PC-9 (cell line): ENCODE data around the gene HCN1. TPM values are rescaled to one million over a fixed set of nuclear protein-coding genes. Genes with fewer than 3 reads are reported as not detected.

ENCODE experiments used
- BruUV-seq: library from RNA; stranded (reverse); fragments of 400-500 nt; replicated peaks from 2 replicates; lab custom pipeline; 2021; lab: Mats Ljungman, UMichigan
- CTCF ChIA-PET: fragments of 300-600 bp; sonication (Branson Sonifier 250); formaldehyde crosslinking; loops from one replicate; lab custom pipeline; 2022; ENCODE audit warnings: antibody characterized with exemption; lab: Charles Lee
- POLR2A ChIA-PET: fragments of 300-600 bp; sonication (Branson Sonifier 250); formaldehyde crosslinking; loops from one replicate; lab custom pipeline; 2022; ENCODE audit warnings: antibody characterized with exemption; ENCODE audit not compliant: unreplicated experiment; lab: Charles Lee
- DNase-seq, 2 experiments: peaks; one replicate each; pipeline versions ENCODE4 v3.0.0 to v3.0.0-alpha.2; 2015 to 2022; ENCODE audit warnings: mixed read lengths in 1 of 2
- H2AFZ ChIP-seq: fragments of 200-600 bp; sonication (generic); 2 replicates; pipeline ENCODE4 v1.8.1; 2017; ENCODE audit warnings: antibody characterized with exemption
- H3F3A ChIP-seq: fragments of 200-600 bp; sonication (generic); 2 replicates; pipeline ENCODE4 v1.8.1; 2017; ENCODE audit warnings: antibody characterized with exemption, mild to moderate bottlenecking, low read depth; ENCODE audit not compliant: insufficient read depth
- H3K27ac ChIP-seq: fragments of 200-600 bp; sonication (generic); 2 replicates; pipeline ENCODE4 v1.6.1; 2016; ENCODE audit warnings: mixed run types
- H3K27me3 ChIP-seq: fragments of 200-600 bp; sonication (generic); 2 replicates; pipeline ENCODE4 v1.6.1; 2016; ENCODE audit warnings: low read depth, mixed run types; ENCODE audit not compliant: insufficient read depth
- H3K36me3 ChIP-seq: fragments of 200-600 bp; sonication (generic); 2 replicates; pipeline ENCODE4 v1.6.1; 2016; ENCODE audit warnings: low read depth, mixed run types
- H3K4me1 ChIP-seq: fragments of 200-600 bp; sonication (generic); replicated peaks from 2 replicates; pipeline ENCODE4 v1.6.1; 2016; ENCODE audit warnings: mixed run types; ENCODE audit not compliant: insufficient read depth
- H3K4me2 ChIP-seq: fragments of 200-600 bp; sonication (generic); 2 replicates; pipeline ENCODE4 v1.6.1; 2017; ENCODE audit warnings: mixed run types
- H3K4me3 ChIP-seq: fragments of 200-600 bp; sonication (generic); 2 replicates; pipeline ENCODE4 v1.6.1; 2016; ENCODE audit warnings: mixed run types
- H3K79me2 ChIP-seq: fragments of 200-600 bp; sonication (generic); 2 replicates; pipeline ENCODE4 v1.6.1; 2017; ENCODE audit warnings: low read depth, mixed run types
- H3K9me2 ChIP-seq: fragments of 200-600 bp; sonication (generic); 2 replicates; pipeline ENCODE4 v1.8.1; 2017; ENCODE audit warnings: mild to moderate bottlenecking; ENCODE audit not compliant: insufficient read depth
- H3K9me3 ChIP-seq: fragments of 200-600 bp; sonication (generic); 2 replicates; pipeline ENCODE4 v1.8.1; 2016; ENCODE audit warnings: low read depth; ENCODE audit not compliant: insufficient read depth
- H4K20me1 ChIP-seq: fragments of 200-600 bp; sonication (generic); 2 replicates; pipeline ENCODE4 v1.8.1; 2017; ENCODE audit not compliant: insufficient read depth
- EZH2 ChIP-seq: fragments of 200-600 bp; sonication (generic); IDR thresholded peaks from 2 replicates; pipeline ENCODE4 v1.8.0; 2017; ENCODE audit warnings: antibody characterized with exemption, low read depth
- intact Hi-C: fragments of 100-400 bp; cut with micrococcal nuclease; formaldehyde crosslinking; loops from one replicate; pipeline ENCODE4 v1.10.0; 2022; ENCODE audit not compliant: unreplicated experiment
- total RNA-seq: library from RNA; stranded (reverse); gene quantifications from 2 replicates; pipeline ENCODE4 v1.2.3, GENCODE V29; 2021
- TF ChIP-seq, protein P1 (sequence below): fragments of 200-600 bp; sonication (generic); conservative IDR thresholded peaks from 2 replicates; pipeline ENCODE4 v1.6.1; 2017; ENCODE audit warnings: mixed run types, antibody characterized with exemption, mild to moderate bottlenecking, moderate library complexity

Gene HCN1
- total RNA-seq, 1 experiment from 2014 or later, result not detected

DNA sequence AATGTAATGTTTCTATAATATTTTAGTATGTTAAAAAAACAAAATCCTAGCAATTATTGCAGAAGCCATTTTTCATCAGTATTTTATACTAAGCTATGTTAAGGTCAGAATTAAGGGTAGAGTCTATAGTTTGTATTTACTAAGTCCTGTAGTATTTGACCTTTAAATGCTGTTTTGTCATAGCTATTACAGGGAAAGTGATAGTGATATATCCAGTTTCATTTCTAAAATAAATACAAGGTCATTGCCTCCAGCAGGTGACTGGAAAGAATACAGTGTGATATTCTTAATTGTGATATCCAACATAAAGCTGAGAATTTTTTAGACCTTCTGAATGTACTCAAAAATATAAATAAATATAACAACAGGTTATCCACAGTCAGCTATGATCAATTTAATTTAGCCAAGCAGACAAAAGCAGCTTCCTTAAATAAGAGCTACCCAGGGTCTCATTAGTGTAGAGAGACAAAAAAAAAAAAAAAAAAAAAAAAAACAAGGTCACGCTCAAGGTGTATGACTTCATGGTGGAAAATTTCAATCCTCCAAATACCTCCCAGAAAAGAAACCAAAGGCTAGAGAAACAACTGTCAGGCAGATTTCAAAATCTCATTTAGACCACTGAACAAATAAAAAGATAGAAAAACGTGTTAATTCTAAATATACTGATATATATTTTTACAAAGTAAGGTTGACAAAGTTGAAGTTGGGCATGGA, 278.7 kb downstream of the HCN1 start:
- no peaks in the 10 kb centered on the region for H3K9me3 ChIP-seq
- H3K4me3 ChIP-seq, result no peak overlapping the region
- intact Hi-C loops, result no loop called here
- TF ChIP-seq, protein P1, sequence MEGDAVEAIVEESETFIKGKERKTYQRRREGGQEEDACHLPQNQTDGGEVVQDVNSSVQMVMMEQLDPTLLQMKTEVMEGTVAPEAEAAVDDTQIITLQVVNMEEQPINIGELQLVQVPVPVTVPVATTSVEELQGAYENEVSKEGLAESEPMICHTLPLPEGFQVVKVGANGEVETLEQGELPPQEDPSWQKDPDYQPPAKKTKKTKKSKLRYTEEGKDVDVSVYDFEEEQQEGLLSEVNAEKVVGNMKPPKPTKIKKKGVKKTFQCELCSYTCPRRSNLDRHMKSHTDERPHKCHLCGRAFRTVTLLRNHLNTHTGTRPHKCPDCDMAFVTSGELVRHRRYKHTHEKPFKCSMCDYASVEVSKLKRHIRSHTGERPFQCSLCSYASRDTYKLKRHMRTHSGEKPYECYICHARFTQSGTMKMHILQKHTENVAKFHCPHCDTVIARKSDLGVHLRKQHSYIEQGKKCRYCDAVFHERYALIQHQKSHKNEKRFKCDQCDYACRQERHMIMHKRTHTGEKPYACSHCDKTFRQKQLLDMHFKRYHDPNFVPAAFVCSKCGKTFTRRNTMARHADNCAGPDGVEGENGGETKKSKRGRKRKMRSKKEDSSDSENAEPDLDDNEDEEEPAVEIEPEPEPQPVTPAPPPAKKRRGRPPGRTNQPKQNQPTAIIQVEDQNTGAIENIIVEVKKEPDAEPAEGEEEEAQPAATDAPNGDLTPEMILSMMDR, result no peak
- TF ChIP-seq EZH2, result no peak
- ChIA-PET POLR2A (no interaction called here), CTCF (no interaction called here)
- H3K9me2 ChIP-seq, result no peaks in the 10 kb centered on the region
- H3K79me2 ChIP-seq, result no peaks in the 10 kb centered on the region
- no peaks in the 10 kb centered on the region for H3F3A ChIP-seq
- no peak for DNase-seq
- BruUV-seq, result no TSS peak
- no peak overlapping the region for H2AFZ ChIP-seq
- no peaks in the 10 kb centered on the region for H3K27me3 ChIP-seq
- H3K36me3 ChIP-seq, result no peaks in the 10 kb centered on the region
- H3K4me2 ChIP-seq, result no peak overlapping the region
- H4K20me1 ChIP-seq, result no peaks in the 10 kb centered on the region
- H3K27ac ChIP-seq, result no peak overlapping the region
- no peaks in the 10 kb centered on the region for H3K4me1 ChIP-seq

DNA sequence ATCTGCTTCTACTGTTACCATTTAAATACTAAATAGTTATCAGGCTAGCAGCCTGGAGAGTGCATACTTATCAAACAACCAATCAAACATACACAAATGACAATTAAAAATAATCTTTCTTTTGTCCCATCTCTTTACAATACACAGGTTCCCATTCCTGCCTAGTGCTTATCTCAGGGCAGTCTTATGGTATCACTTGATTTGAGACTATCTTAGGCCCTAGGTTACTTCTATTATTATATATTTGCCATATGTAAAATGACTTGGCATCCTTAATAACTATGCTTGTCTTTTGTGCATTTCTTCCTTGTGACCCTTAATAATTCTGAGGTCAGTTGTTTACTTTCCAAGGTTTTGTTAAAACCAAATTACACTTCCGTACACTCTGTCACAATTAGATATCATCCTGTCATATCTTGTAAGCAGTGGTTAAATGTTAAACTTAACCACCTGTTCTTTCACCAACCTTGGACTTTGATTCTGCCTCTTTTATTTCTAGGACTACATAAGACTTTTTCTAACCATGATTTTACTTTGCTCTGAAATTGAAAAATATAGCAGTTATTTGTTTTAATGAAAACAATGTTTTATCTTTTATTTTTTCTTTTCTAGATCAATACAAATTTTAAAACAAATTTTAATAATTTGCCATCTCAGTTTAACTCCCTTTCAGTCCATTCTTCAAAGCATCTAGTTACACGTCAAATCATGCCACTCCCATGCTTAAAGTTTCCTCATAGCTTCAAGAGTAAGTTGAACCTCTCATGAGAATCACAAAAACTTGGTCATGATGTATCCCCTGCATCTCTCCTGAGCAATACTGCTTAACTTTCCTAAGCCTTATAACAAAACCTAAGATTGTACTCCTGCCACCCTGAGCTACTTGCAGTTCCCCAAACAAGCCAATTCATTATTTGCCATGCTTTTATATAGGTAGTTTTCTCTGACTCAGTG, 281.3 kb downstream of the HCN1 start:
- BruUV-seq, result no TSS peak
- Histone ChIP-seq H3F3A (no peaks in the 10 kb centered on the region), H3K36me3 (no peaks in the 10 kb centered on the region), H4K20me1 (no peaks in the 10 kb centered on the region), H3K4me2 (no peak overlapping the region), H2AFZ (no peak overlapping the region), H3K9me2 (no peaks in the 10 kb centered on the region), H3K4me1 (no peaks in the 10 kb centered on the region), H3K9me3 (no peaks in the 10 kb centered on the region), H3K27ac (no peak overlapping the region), H3K27me3 (no peaks in the 10 kb centered on the region), H3K4me3 (no peak overlapping the region), H3K79me2 (no peaks in the 10 kb centered on the region)
- intact Hi-C loops, result no loop called here
- TF ChIP-seq, protein P1, result no peak
- no peak for TF ChIP-seq EZH2
- ChIA-PET CTCF (no interaction called here), POLR2A (no interaction called here)
- no peak for DNase-seq

DNA sequence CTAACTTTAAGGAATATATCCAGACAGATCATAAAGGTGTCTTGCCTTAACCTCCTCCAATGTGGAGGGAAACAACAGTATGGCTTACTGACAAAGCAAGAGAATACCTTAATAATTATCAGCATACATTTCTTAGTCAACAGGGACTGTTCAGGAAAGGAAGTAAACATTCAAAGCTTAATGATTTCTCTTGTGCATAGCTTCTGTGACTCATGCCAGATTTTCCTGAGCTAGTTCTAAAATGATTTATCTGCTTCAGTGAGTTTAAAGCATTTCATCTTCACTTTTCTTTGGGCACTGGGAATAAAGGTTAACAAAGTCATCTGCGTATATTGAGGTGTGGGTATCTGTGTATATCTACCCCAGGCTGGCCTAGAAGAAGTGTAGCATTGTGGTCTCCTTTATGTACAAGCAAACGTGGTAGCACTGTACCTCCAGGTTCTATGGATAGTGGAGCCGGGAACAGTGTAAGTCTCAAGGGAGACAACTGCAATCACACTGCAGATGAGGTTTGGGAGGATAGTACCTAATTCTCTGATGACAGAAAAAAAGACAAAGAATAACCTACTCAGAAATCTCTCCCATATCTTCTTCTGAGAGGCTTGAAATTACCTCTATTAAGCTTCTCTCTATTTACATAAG, 284.1 kb downstream of the HCN1 start:
- Histone ChIP-seq H4K20me1 (no peaks in the 10 kb centered on the region), H3K4me2 (no peak overlapping the region), H3K79me2 (no peaks in the 10 kb centered on the region), H3K36me3 (no peaks in the 10 kb centered on the region), H3K27ac (no peak overlapping the region), H2AFZ (no peak overlapping the region), H3K27me3 (no peaks in the 10 kb centered on the region), H3K4me1 (no peaks in the 10 kb centered on the region), H3F3A (no peaks in the 10 kb centered on the region), H3K9me2 (no peaks in the 10 kb centered on the region), H3K9me3 (no peaks in the 10 kb centered on the region), H3K4me3 (no peak overlapping the region)
- ChIA-PET POLR2A (no interaction called here), CTCF (no interaction called here)
- no TSS peak for BruUV-seq
- intact Hi-C loops, result no loop called here
- TF ChIP-seq, protein P1, result no peak
- TF ChIP-seq EZH2, result no peak
- no peak for DNase-seq
